Neural cell (in vitro differentiated cells): ENCODE results near the gene PDE4D. TPM values are rescaled to one million over a fixed set of nuclear protein-coding genes. Genes with fewer than 3 reads are reported as not detected.

Experiments used
- H2AFZ ChIP-seq: fragments of 200-600, 300-800 bp; sonication (generic), shearing (Covaris generic); 2 replicates; pipeline ENCODE4 v1.6.0; 2014; ENCODE audit warnings: low read depth, mild to moderate bottlenecking, antibody characterized with exemption, low read length, moderate library complexity
- H3F3A ChIP-seq: fragments of 200-600 bp; shearing (Covaris generic); 2 replicates; pipeline ENCODE4 v1.6.1; 2016; ENCODE audit warnings: mild to moderate bottlenecking, moderate library complexity, mixed read lengths, antibody characterized with exemption, low read length; ENCODE audit not compliant: insufficient read depth, poor library complexity, severe bottlenecking
- H3K27ac ChIP-seq: fragments of 200-600, 300-800 bp; sonication (generic), shearing (Covaris generic); 2 replicates; pipeline ENCODE4 v1.5.1; 2014; ENCODE audit warnings: mild to moderate bottlenecking, low read length, moderate library complexity
- H3K27me3 ChIP-seq: fragments of 300-800, 200-600 bp; sonication (generic), shearing (Covaris generic); 2 replicates; pipeline ENCODE4 v1.6.0; 2014; ENCODE audit warnings: mild to moderate bottlenecking, low read depth, low read length, moderate library complexity; ENCODE audit not compliant: insufficient read depth
- H3K36me3 ChIP-seq: fragments of 300-800, 200-600 bp; sonication (generic), shearing (Covaris generic); 2 replicates; pipeline ENCODE4 v1.5.1; 2014; ENCODE audit warnings: mild to moderate bottlenecking, antibody characterized with exemption, low read length, moderate library complexity; ENCODE audit not compliant: insufficient read depth
- H3K4me2 ChIP-seq: fragments of 300-800, 200-600 bp; sonication (generic), shearing (Covaris generic); 2 replicates; pipeline ENCODE4 v1.6.0; 2014; ENCODE audit warnings: mild to moderate bottlenecking, low read length
- H3K4me3 ChIP-seq: fragments of 300-800, 200-600 bp; sonication (generic), shearing (Covaris generic); 2 replicates; pipeline ENCODE4 v1.5.1; 2014; ENCODE audit warnings: mild to moderate bottlenecking, low read length, moderate library complexity
- H3K79me2 ChIP-seq: fragments of 200-600 bp; shearing (Covaris generic); replicated peaks from 2 replicates; pipeline ENCODE4 v1.6.0; 2014; ENCODE audit warnings: mild to moderate bottlenecking, low read length, moderate library complexity; ENCODE audit not compliant: insufficient read depth
- H3K9ac ChIP-seq: fragments of 300-800, 200-600 bp; sonication (generic), shearing (Covaris generic); 2 replicates; pipeline ENCODE4 v1.6.1; 2016; ENCODE audit warnings: mild to moderate bottlenecking, low read length, mixed read lengths
- H3K9me2 ChIP-seq: fragments of 200-600 bp; shearing (Covaris generic); 2 replicates; pipeline ENCODE4 v1.6.1; 2016; ENCODE audit warnings: mild to moderate bottlenecking, low read length, mixed read lengths; ENCODE audit not compliant: insufficient read depth
- H3K9me3 ChIP-seq: fragments of 200-600, 300-800 bp; sonication (generic), shearing (Covaris generic); 2 replicates; pipeline ENCODE4 v1.6.1; 2016; ENCODE audit warnings: mild to moderate bottlenecking, mixed run types, low read length, moderate library complexity, mixed read lengths
- H4K20me1 ChIP-seq: fragments of 200-600 bp; shearing (Covaris generic); 2 replicates; pipeline ENCODE4 v1.6.1; 2016; ENCODE audit warnings: mild to moderate bottlenecking, mixed run types; ENCODE audit not compliant: insufficient read depth
- EP300 ChIP-seq: fragments of 450-650 bp; conservative IDR thresholded peaks from 2 replicates; pipeline ENCODE4 v1.6.1; 2014; ENCODE audit warnings: antibody characterized with exemption, mild to moderate bottlenecking, moderate library complexity; ENCODE audit not compliant: poor library complexity, severe bottlenecking
- EZH2 ChIP-seq: fragments of 200-600, 300-800 bp; shearing (Covaris generic), sonication (generic); IDR thresholded peaks from 2 replicates; pipeline ENCODE4 v1.6.1; 2014; ENCODE audit warnings: antibody characterized with exemption, low read length, borderline replicate concordance, mild to moderate bottlenecking; ENCODE audit not compliant: insufficient read depth, poor library complexity, severe bottlenecking
- MXI1 ChIP-seq: fragments of 450-650 bp; conservative IDR thresholded peaks from 2 replicates; pipeline ENCODE4 v1.6.1; 2014; ENCODE audit warnings: antibody characterized with exemption, mild to moderate bottlenecking; ENCODE audit not compliant: poor library complexity, severe bottlenecking
- POLR2AphosphoS5 ChIP-seq: IDR thresholded peaks from 2 replicates; pipeline ENCODE4 v1.6.1; 2012
- RAD21 ChIP-seq: fragments of 450-650 bp; conservative IDR thresholded peaks from 2 replicates; pipeline ENCODE4 v1.6.1; 2014; ENCODE audit warnings: antibody characterized with exemption, mild to moderate bottlenecking, moderate library complexity
- REST ChIP-seq: IDR thresholded peaks from 2 replicates; pipeline ENCODE4 v1.6.1; 2012; ENCODE audit warnings: borderline replicate concordance
- SMC3 ChIP-seq: fragments of 450-650 bp; conservative IDR thresholded peaks from 2 replicates; pipeline ENCODE4 v1.6.1; 2014; ENCODE audit warnings: antibody characterized with exemption, mild to moderate bottlenecking, moderate library complexity; ENCODE audit not compliant: poor library complexity
- TAF1 ChIP-seq: IDR thresholded peaks from 2 replicates; pipeline ENCODE4 v1.6.1; 2012; ENCODE audit warnings: low read depth
- polyA plus RNA-seq: library from polyadenylated mRNA; depleted of rRNA; stranded (reverse); fragments of >200 nt; gene quantifications from 2 replicates; pipeline ENCODE4 v1.2.3, GENCODE V29; 2014

PDE4D gene
- polyA plus RNA-seq, 1 donor from 2014 or later = 42.8 TPM

DNA sequence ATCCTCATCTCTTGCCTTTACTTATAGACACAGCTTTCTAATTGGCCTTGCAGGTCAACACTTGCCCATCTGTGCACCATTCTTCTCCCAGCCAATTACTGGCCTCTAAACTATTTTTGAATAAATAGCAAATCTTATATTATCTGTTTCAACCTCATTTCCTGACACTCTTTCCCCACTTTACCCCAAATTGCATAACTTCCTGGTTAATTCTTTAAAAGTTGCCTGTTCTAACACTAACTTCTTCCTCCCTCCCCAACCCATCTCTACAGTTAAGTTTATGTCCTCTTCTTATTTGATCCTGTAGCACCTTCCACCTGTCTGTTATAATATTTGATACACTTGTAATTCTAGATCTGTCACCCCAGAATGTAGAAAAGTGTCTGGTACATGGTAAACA lies 372.1 kb downstream of the PDE4D start:
- H3K9me3 ChIP-seq = no peaks in the 10 kb centered on the region
- no peak overlapping the region for H3K4me2 ChIP-seq
- no peaks in the 10 kb centered on the region for H3K9me2 ChIP-seq
- no peak overlapping the region for H3K4me3 ChIP-seq
- H2AFZ ChIP-seq = no peak overlapping the region
- no peaks in the 10 kb centered on the region for H4K20me1 ChIP-seq
- H3K27ac ChIP-seq = no peak overlapping the region
- H3K9ac ChIP-seq = no peak overlapping the region
- no peaks in the 10 kb centered on the region for H3K27me3 ChIP-seq
- no peaks in the 10 kb centered on the region for H3K36me3 ChIP-seq
- H3K79me2 ChIP-seq = no peaks in the 10 kb centered on the region
- TF ChIP-seq REST = no peak
- TF ChIP-seq SMC3 = no peak
- TF ChIP-seq RAD21 = no peak
- no peak for TF ChIP-seq EZH2
- TF ChIP-seq TAF1 = no peak
- TF ChIP-seq EP300 = no peak
- no peak for TF ChIP-seq POLR2AphosphoS5
- H3F3A ChIP-seq = no peaks in the 10 kb centered on the region

DNA sequence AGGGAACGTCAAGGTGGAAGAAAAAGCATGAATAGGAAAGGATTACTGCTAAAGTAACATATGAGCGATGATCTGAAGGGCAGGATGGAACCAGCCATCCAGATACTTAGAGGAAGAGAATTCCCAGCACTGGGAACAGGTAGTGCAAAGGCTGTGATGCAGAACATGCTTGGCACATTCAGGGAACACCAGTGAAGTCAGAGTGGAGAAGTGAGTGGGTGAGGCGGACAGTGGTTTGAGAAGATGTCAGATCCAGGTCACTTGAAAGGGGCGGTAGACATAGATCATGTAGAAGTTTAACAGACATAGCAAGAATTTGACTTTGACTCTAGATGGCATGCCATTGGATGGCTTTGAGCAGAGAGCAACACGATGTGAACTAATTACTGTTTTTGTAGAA lies 374.2 kb downstream of the PDE4D start:
- Histone ChIP-seq H3K9me3 (no peaks in the 10 kb centered on the region), H3K27ac (no peak overlapping the region), H2AFZ (no peak overlapping the region), H3F3A (no peaks in the 10 kb centered on the region), H3K9me2 (no peaks in the 10 kb centered on the region), H3K79me2 (no peaks in the 10 kb centered on the region), H3K4me3 (no peak overlapping the region), H4K20me1 (no peaks in the 10 kb centered on the region), H3K27me3 (no peaks in the 10 kb centered on the region), H3K36me3 (no peaks in the 10 kb centered on the region), H3K4me2 (no peak overlapping the region), H3K9ac (no peak overlapping the region)
- TF ChIP-seq REST (no peak), RAD21 (no peak), EZH2 (no peak), TAF1 (no peak), EP300 (no peak), POLR2AphosphoS5 (no peak), MXI1 (no peak), SMC3 (no peak)
